WTC11 (cell line): Measurements from ENCODE around the gene FADS6. TPM values are rescaled to one million over a fixed set of nuclear protein-coding genes. Genes with fewer than 3 reads are reported as not detected.
"Not testable (repeated sequence)": the region's sequence is repeated elsewhere in the genome, so short reads cannot be mapped to it uniquely, and the experiment has no call there.

Experiments
- ATAC-seq: fragments of 200-7000 bp; cut with Tn5 transposase; 2 replicates; pipeline ENCODE4 v1.10.0; 2021; ENCODE audit warnings: mild to moderate bottlenecking, moderate library complexity
- CTCF ChIA-PET: fragments of 300-600 bp; sonication (Branson Sonifier 250); formaldehyde crosslinking; loops from one replicate; lab custom pipeline; 2021; ENCODE audit warnings: antibody characterized with exemption; lab: Charles Lee
- POLR2A ChIA-PET: fragments of 350-600 bp; sonication (Branson Sonifier 250); formaldehyde crosslinking; loops from one replicate; lab custom pipeline; 2021; ENCODE audit warnings: antibody characterized with exemption; lab: Charles Lee
- DNase-seq: peaks from one replicate; pipeline ENCODE4 v3.0.0; 2021; ENCODE audit warnings: low spot score
- H3K27ac Mint-ChIP-seq: 2 replicates; pipeline ENCODE4 v1.8.0; 2021; ENCODE audit warnings: mixed read lengths
- H3K27me3 Mint-ChIP-seq: 2 replicates; pipeline ENCODE4 v1.8.0; 2021; ENCODE audit warnings: low read depth, mild to moderate bottlenecking, moderate library complexity, mixed read lengths
- H3K36me3 Mint-ChIP-seq: 2 replicates; pipeline ENCODE4 v1.8.0; 2021; ENCODE audit warnings: mixed read lengths
- H3K4me1 Mint-ChIP-seq: 2 replicates; pipeline ENCODE4 v1.8.0; 2022; ENCODE audit warnings: mixed read lengths
- H3K4me3 Mint-ChIP-seq: 2 replicates; pipeline ENCODE4 v1.8.0; 2021; ENCODE audit warnings: mild to moderate bottlenecking, moderate library complexity, mixed read lengths
- H3K9me3 Mint-ChIP-seq: 2 replicates; pipeline ENCODE4 v1.8.0; 2021; ENCODE audit warnings: mixed read lengths
- ARID4B ChIP-seq: sonication (generic); formaldehyde crosslinking; IDR thresholded peaks from 2 replicates; pipeline ENCODE4 v1.8.0; 2023; ENCODE audit warnings: missing genetic modification reagents, mild to moderate bottlenecking, borderline replicate concordance
- E2F5 ChIP-seq: sonication (generic); formaldehyde crosslinking; IDR thresholded peaks from 2 replicates; pipeline ENCODE4 v1.8.1; 2022; ENCODE audit warnings: mild to moderate bottlenecking, moderate library complexity, missing genetic modification reagents
- EMX1 ChIP-seq: fragments of 250-450 bp; sonication (Bioruptor Pico); IDR thresholded peaks from 2 replicates; pipeline ENCODE4 v1.8.0; 2021; ENCODE audit warnings: mild to moderate bottlenecking
- MYBL2 ChIP-seq: sonication (generic); formaldehyde crosslinking; IDR thresholded peaks from 2 replicates; pipeline ENCODE4 v1.8.1; 2023; ENCODE audit warnings: mild to moderate bottlenecking, moderate library complexity, missing genetic modification reagents
- PREB ChIP-seq: sonication (generic); formaldehyde crosslinking; IDR thresholded peaks from 2 replicates; pipeline ENCODE4 v1.8.1; 2022; ENCODE audit warnings: mild to moderate bottlenecking, missing genetic modification reagents, moderate library complexity, borderline replicate concordance
- PRRX2 ChIP-seq: fragments of 250-450 bp; sonication (Bioruptor Pico); IDR thresholded peaks from 2 replicates; pipeline ENCODE4 v1.8.0; 2021; ENCODE audit warnings: mild to moderate bottlenecking
- SMAD4 ChIP-seq: sonication (generic); formaldehyde crosslinking; IDR thresholded peaks from 2 replicates; pipeline ENCODE4 v1.8.0; 2022; ENCODE audit warnings: mild to moderate bottlenecking, missing genetic modification reagents
- SP1 ChIP-seq: sonication (generic); formaldehyde crosslinking; conservative IDR thresholded peaks from 2 replicates; pipeline ENCODE4 v1.8.1; 2022; ENCODE audit warnings: missing genetic modification reagents
- ZNF416 ChIP-seq: fragments of 250-450 bp; sonication (Bioruptor Pico); IDR thresholded peaks from 2 replicates; pipeline ENCODE4 v1.9.0; 2021; ENCODE audit warnings: mild to moderate bottlenecking, inconsistent platforms
- ZSCAN18 ChIP-seq: fragments of 250-450 bp; sonication (Bioruptor Pico); IDR thresholded peaks from 2 replicates; pipeline ENCODE4 v2.1.2; 2022; ENCODE audit warnings: mild to moderate bottlenecking, moderate library complexity
- total RNA-seq: library from RNA; stranded (reverse); gene quantifications from 3 replicates; pipeline ENCODE4 v1.2.3, GENCODE V29; 2021

FADS6 gene
- total RNA-seq, 1 experiment from 2014 or later, result 1.2 TPM

GRCh38 chr17:74870512-74870911 lies 22.9 kb downstream of the FADS6 start (continued):
- TF ChIP-seq ZSCAN18 (CRISPR knock-in tag), result no peak
- no peak for TF ChIP-seq ARID4B (CRISPR knock-in tag)

- ATAC-seq, H3K27ac Mint-ChIP-seq, H3K9me3 Mint-ChIP-seq, H3K4me3 Mint-ChIP-seq, DNase-seq, H3K27me3 Mint-ChIP-seq: not testable (repeated sequence)
- ChIA-PET CTCF (interaction anchor here (0.7 to 3.5 kb wide), 7 partner anchors 8 to 219 kb away, joined by 3 to 12 read pairs (median 5); partner anchors contain the start of gene HID1), POLR2A (interaction anchor here (0.5 kb wide), 1 partner anchor 36 kb away, joined by 3 read pairs; no protein-coding TSS in a partner anchor)
- H3K36me3 Mint-ChIP-seq, result peaks cover 18% of the 10 kb centered on the region
- peaks cover 25% of the 10 kb centered on the region for H3K4me1 Mint-ChIP-seq
Measured at GRCh38 chr17:74870028-74870427, 23.4 kb downstream of the FADS6 start.

- Mint-ChIP-seq H3K27me3 (peaks cover 8% of the 10 kb centered on the region), H3K4me1 (peaks cover 27% of the 10 kb centered on the region), H3K9me3 (no peaks in the 10 kb centered on the region), H3K4me3 (no peak overlapping the region), H3K27ac (no peak overlapping the region), H3K36me3 (peaks cover 20% of the 10 kb centered on the region)
- ChIA-PET POLR2A (interaction anchor here (0.6 kb wide), 1 partner anchor 303 kb away, joined by 3 read pairs; no protein-coding TSS in a partner anchor), CTCF (interaction anchor here (0.8 to 14.0 kb wide), 4 partner anchors 21 to 211 kb away, joined by 4 to 347 read pairs (median 5); partner anchors contain the start of gene RAB37)
- TF ChIP-seq ZNF416 (CRISPR knock-in tag), result no peak
- TF ChIP-seq PREB, result no peak
- no peak for TF ChIP-seq EMX1 (CRISPR knock-in tag)
- TF ChIP-seq PRRX2 (CRISPR knock-in tag), result no peak
- TF ChIP-seq ARID4B (CRISPR knock-in tag), result no peak
- TF ChIP-seq SMAD4 (CRISPR knock-in tag), result no peak
- TF ChIP-seq MYBL2 (CRISPR knock-in tag), result no peak
- no peak for TF ChIP-seq E2F5 (CRISPR knock-in tag)
- no peak for TF ChIP-seq SP1 (CRISPR knock-in tag)
- DNase-seq (no peak), ATAC-seq (no peak)
Measured at GRCh38 chr17:74868908-74869255, 24.6 kb downstream of the FADS6 start.
